A549 (cell line): ENCODE results near the gene CA10. TPM values are rescaled to one million over a fixed set of nuclear protein-coding genes. Genes with fewer than 3 reads are reported as not detected.
A peak's percentile ranks its signal among the peaks of the same experiment; 100 is the strongest.

ENCODE experiments used
- ATAC-seq, 2 experiments: fragments of 200-7000 bp in 1 of 2; fragments of >200 bp in 1 of 2; cut with Nextera tagmentation in 1 of 2; cut with Tn5 transposase in 1 of 2; 3 replicates each; pipeline versions ENCODE4 v1.8.0 to v1.9.1; 2018 to 2020; ENCODE audit warnings: mild to moderate bottlenecking in 1 of 2, moderate library complexity in 1 of 2
- CTCF ChIA-PET: fragments of 300-600 bp; sonication (Branson Sonifier 250); formaldehyde crosslinking; extraction: SDS; loops from one replicate; lab custom pipeline; 2021; ENCODE audit warnings: antibody characterized with exemption, inconsistent platforms; lab: Yijun Ruan, JAX
- POLR2A ChIA-PET: fragments of 350-600 bp; formaldehyde crosslinking; extraction: SDS; loops from one replicate; lab custom pipeline; 2021; ENCODE audit warnings: antibody characterized with exemption, inconsistent platforms; lab: Yijun Ruan, JAX
- DNase-seq, 2 experiments: peaks; one replicate each; pipeline versions ENCODE4 v3.0.0 to v3.0.0-alpha.2; 2011 to 2016; ENCODE audit warnings: low read depth in 1 of 2, low spot score in 1 of 2
- FAIRE-seq: peaks from 2 replicates; lab custom pipeline; 2011; peaks lifted over from hg19 to GRCh38; lab: Jason Lieb, UNC
- H3K27ac ChIP-seq, 2 experiments: fragments of >200 bp; sonication (Bioruptor Twin); formaldehyde crosslinking; 3 replicates each; pipeline ENCODE4 v1.5.1; 2016 to 2017
- H3K4me1 ChIP-seq: fragments of >200 bp; sonication (Bioruptor Twin); formaldehyde crosslinking; 3 replicates; pipeline ENCODE4 v1.6.1; 2016
- H3K4me2 ChIP-seq: fragments of >200 bp; sonication (Bioruptor Twin); formaldehyde crosslinking; 3 replicates; pipeline ENCODE4 v1.6.1; 2016
- H3K4me3 ChIP-seq: fragments of >200 bp; sonication (Bioruptor Twin); formaldehyde crosslinking; 3 replicates; pipeline ENCODE4 v1.5.1; 2016
- H3K9me3 ChIP-seq: fragments of >200 bp; sonication (Bioruptor Twin); formaldehyde crosslinking; 3 replicates; pipeline ENCODE4 v1.6.1; 2016
- BHLHE40 ChIP-seq: IDR thresholded peaks from 2 replicates; pipeline ENCODE4 v1.6.1; 2012; ENCODE audit warnings: low read depth, low read length, inconsistent platforms
- CBX2 ChIP-seq: fragments of 200-600 bp; sonication (generic); IDR thresholded peaks from 2 replicates; pipeline ENCODE4 v1.6.1; 2016; ENCODE audit warnings: low read depth, mild to moderate bottlenecking, borderline replicate concordance
- CEBPB ChIP-seq, 2 experiments: fragments of >200 bp in 1 of 2; sonication (Bioruptor Twin) in 1 of 2; formaldehyde crosslinking in 1 of 2; IDR thresholded peaks; 2 replicates each; pipeline ENCODE4 v1.6.1; 2012 to 2016
- CHD2 ChIP-seq: fragments of 150-350 bp; IDR thresholded peaks from 2 replicates; pipeline ENCODE4 v1.6.1; 2014; ENCODE audit warnings: low read length; ENCODE audit not compliant: partially characterized antibody
- CHD4 ChIP-seq: fragments of 200-600 bp; sonication (generic); IDR thresholded peaks from 2 replicates; pipeline ENCODE4 v1.6.1; 2016; ENCODE audit warnings: antibody characterized with exemption, mild to moderate bottlenecking, borderline replicate concordance
- EHF ChIP-seq: fragments of 250-450 bp; sonication (Bioruptor Pico); IDR thresholded peaks from 2 replicates; pipeline ENCODE4 v1.5.0; 2020; ENCODE audit warnings: mild to moderate bottlenecking
- EP300 ChIP-seq, 2 experiments: fragments of >200 bp; sonication (Bioruptor Twin); formaldehyde crosslinking; IDR thresholded peaks; 2 replicates in 1 of 2; 3 replicates in 1 of 2; pipeline ENCODE4 v1.6.1; 2016 to 2017
- FOSB ChIP-seq: fragments of 250-450 bp; sonication (Bioruptor Pico); IDR thresholded peaks from 2 replicates; pipeline ENCODE4 v1.5.0; 2020; ENCODE audit warnings: mild to moderate bottlenecking, moderate library complexity
- FOSL2 ChIP-seq, 2 experiments: fragments of 450-650 bp in 1 of 2; fragments of >200 bp in 1 of 2; sonication (Bioruptor Twin) in 1 of 2; formaldehyde crosslinking; IDR thresholded peaks; 2 replicates each; pipeline versions ENCODE4 v1.5.0 to v1.6.1; 2016 to 2020; ENCODE audit warnings: mild to moderate bottlenecking in 1 of 2, moderate library complexity in 1 of 2
- FOXS1 ChIP-seq: fragments of 250-450 bp; sonication (Bioruptor Pico); IDR thresholded peaks from 2 replicates; pipeline ENCODE4 v1.5.0; 2020; ENCODE audit warnings: mild to moderate bottlenecking, moderate library complexity
- HOXA7 ChIP-seq: fragments of 250-450 bp; sonication (Bioruptor Pico); IDR thresholded peaks from 2 replicates; pipeline ENCODE4 v1.5.0; 2020; ENCODE audit warnings: mild to moderate bottlenecking, moderate library complexity
- HOXB13 ChIP-seq: fragments of 250-450 bp; sonication (Bioruptor Pico); IDR thresholded peaks from 2 replicates; pipeline ENCODE4 v1.5.0; 2020; ENCODE audit warnings: low read depth, mild to moderate bottlenecking, moderate library complexity
- MYC ChIP-seq: IDR thresholded peaks from 2 replicates; pipeline ENCODE4 v1.6.1; 2012; ENCODE audit warnings: mild to moderate bottlenecking, inconsistent platforms, low read length, improper control_type of control experiment, borderline replicate concordance
- NFE2L2 ChIP-seq: fragments of 150-350 bp; conservative IDR thresholded peaks from 2 replicates; pipeline ENCODE4 v1.6.1; 2014; ENCODE audit warnings: low read length
- NR3C1 ChIP-seq: fragments of >200 bp; sonication (Bioruptor Twin); formaldehyde crosslinking; IDR thresholded peaks from 3 replicates; pipeline ENCODE4 v1.6.1; 2017
- RCOR1 ChIP-seq: fragments of 150-350 bp; IDR thresholded peaks from 2 replicates; pipeline ENCODE4 v1.6.1; 2014; ENCODE audit warnings: antibody characterized with exemption, low read length, low read depth
- RFX5 ChIP-seq: fragments of 450-650 bp; IDR thresholded peaks from 2 replicates; pipeline ENCODE4 v1.7.1; 2014; ENCODE audit warnings: antibody characterized with exemption, mild to moderate bottlenecking, moderate library complexity
- RNF2 ChIP-seq: fragments of 200-600 bp; sonication (generic); IDR thresholded peaks from 2 replicates; pipeline ENCODE4 v1.6.1; 2016; ENCODE audit warnings: low read depth, mild to moderate bottlenecking, antibody characterized with exemption, moderate library complexity, borderline replicate concordance
- ZSCAN20 ChIP-seq: fragments of 250-450 bp; sonication (Bioruptor Pico); IDR thresholded peaks from 2 replicates; pipeline ENCODE4 v1.8.0; 2022; ENCODE audit warnings: mild to moderate bottlenecking, moderate library complexity
- WGBS: methylation state at CpG from one replicate; pipeline ENCODE4 v1.1.6; 2017; ENCODE audit errors: missing lambda C conversion rate; 5-methylcytosine and 5-hydroxymethylcytosine counted together
- polyA plus RNA-seq, 4 experiments: library from polyadenylated mRNA; depleted of rRNA in 3 of 4; stranded (reverse); fragments of >200 nt; fragmentation: RNase III in 1 of 4; extraction: RNeasy Plus Mini Kit Qiagen cat#74134 plus additional on column Dnase treatment in 1 of 4; gene quantifications; 2 replicates in 3 of 4; 3 replicates in 1 of 4; pipeline ENCODE4 v1.2.3, GENCODE V29; 2011 to 2017
- TF ChIP-seq, protein P1 (sequence below): fragments of >200 bp; sonication (Bioruptor Twin); formaldehyde crosslinking; IDR thresholded peaks from 3 replicates; pipeline ENCODE4 v1.6.1; 2016
- TF ChIP-seq, protein P2 (sequence below): fragments of 150-350 bp; IDR thresholded peaks from 2 replicates; pipeline ENCODE4 v1.6.1; 2014; ENCODE audit warnings: low read depth, mild to moderate bottlenecking, low read length
- TF ChIP-seq, protein P3 (sequence below): fragments of 200-600 bp; sonication (generic); IDR thresholded peaks from 2 replicates; pipeline ENCODE4 v1.6.1; 2016; ENCODE audit warnings: antibody characterized with exemption, mild to moderate bottlenecking, moderate library complexity
- TF ChIP-seq, protein P4 (sequence below): IDR thresholded peaks from 2 replicates; pipeline ENCODE4 v1.6.1; 2012; ENCODE audit warnings: low read depth, borderline replicate concordance
- TF ChIP-seq, protein P5 (sequence below): fragments of >200 bp; sonication (Bioruptor Twin); formaldehyde crosslinking; IDR thresholded peaks from 2 replicates; pipeline ENCODE4 v1.6.1; 2016
- TF ChIP-seq, protein P6 (sequence below): fragments of 250-450 bp; sonication (Bioruptor Pico); IDR thresholded peaks from 2 replicates; pipeline ENCODE4 v1.5.0; 2020; ENCODE audit warnings: low read depth, mild to moderate bottlenecking, moderate library complexity

CA10 gene
- polyA plus RNA-seq, 2 of the 4 experiments (the other 2 are of a cell fraction) = not detected

DNA sequence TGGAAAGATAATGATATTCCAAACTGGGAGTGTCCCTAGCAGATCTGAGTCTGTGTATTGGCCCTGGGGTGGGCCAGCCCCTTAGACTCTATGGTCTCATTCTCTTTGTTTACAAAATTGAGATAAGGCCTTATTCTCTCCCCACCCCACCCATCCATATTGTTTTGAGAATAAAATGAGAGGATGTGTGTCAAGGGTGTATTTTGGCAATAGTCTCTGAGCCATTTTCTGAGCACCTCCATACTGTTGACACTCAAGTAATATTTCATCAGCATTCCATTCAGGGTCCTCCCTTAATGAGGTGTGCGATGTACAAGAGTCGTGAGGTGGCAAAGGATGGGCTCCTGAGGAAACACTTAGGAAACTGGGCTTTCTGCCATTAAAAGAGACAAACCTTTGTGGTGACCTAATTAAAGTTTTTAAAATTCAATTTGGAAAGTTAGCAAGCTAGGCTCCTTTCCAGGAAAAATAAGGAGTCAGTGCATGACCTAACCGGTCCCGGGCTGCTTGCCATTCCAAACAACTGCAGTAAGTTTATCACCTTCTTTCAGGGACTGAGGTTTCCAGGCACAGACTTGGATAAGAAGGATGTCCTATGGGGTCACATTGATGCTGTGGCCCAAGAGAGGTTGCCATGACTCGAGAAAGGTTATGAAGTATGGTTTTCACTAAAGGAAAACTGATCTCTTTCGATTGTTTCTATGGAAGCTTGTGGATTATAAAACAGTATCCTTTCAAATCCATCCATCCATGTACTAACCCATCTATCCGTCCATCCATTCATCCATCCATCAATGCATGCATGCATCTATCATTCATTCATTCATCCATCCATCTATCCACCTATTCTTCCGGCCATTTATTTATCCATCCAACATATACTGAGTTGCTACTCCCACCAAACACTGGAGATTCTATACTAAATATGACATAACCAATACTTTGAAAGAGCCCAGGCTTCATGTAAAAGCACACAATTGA is 454.9 kb downstream of the CA10 start:
- FAIRE-seq = peak; percentile 43
- TF ChIP-seq, protein P1, sequence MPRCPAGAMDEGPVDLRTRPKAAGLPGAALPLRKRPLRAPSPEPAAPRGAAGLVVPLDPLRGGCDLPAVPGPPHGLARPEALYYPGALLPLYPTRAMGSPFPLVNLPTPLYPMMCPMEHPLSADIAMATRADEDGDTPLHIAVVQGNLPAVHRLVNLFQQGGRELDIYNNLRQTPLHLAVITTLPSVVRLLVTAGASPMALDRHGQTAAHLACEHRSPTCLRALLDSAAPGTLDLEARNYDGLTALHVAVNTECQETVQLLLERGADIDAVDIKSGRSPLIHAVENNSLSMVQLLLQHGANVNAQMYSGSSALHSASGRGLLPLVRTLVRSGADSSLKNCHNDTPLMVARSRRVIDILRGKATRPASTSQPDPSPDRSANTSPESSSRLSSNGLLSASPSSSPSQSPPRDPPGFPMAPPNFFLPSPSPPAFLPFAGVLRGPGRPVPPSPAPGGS = no peak
- TF ChIP-seq NR3C1 = no peak
- TF ChIP-seq RNF2 = no peak
- TF ChIP-seq ZSCAN20 (CRISPR knock-in tag) = no peak
- TF ChIP-seq BHLHE40 = no peak
- TF ChIP-seq FOSB (CRISPR knock-in tag) = no peak
- TF ChIP-seq, protein P2, sequence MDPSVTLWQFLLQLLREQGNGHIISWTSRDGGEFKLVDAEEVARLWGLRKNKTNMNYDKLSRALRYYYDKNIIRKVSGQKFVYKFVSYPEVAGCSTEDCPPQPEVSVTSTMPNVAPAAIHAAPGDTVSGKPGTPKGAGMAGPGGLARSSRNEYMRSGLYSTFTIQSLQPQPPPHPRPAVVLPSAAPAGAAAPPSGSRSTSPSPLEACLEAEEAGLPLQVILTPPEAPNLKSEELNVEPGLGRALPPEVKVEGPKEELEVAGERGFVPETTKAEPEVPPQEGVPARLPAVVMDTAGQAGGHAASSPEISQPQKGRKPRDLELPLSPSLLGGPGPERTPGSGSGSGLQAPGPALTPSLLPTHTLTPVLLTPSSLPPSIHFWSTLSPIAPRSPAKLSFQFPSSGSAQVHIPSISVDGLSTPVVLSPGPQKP = no peak
- TF ChIP-seq HOXB13 = no peak
- TF ChIP-seq EP300 (IDR thresholded peaks at IDR 0.05) = no peak
- TF ChIP-seq HOXA7 = no peak
- no peak for TF ChIP-seq RCOR1
- TF ChIP-seq MYC = no peak
- TF ChIP-seq EHF = no peak
- TF ChIP-seq FOXS1 (CRISPR knock-in tag) = no peak
- TF ChIP-seq, protein P3, sequence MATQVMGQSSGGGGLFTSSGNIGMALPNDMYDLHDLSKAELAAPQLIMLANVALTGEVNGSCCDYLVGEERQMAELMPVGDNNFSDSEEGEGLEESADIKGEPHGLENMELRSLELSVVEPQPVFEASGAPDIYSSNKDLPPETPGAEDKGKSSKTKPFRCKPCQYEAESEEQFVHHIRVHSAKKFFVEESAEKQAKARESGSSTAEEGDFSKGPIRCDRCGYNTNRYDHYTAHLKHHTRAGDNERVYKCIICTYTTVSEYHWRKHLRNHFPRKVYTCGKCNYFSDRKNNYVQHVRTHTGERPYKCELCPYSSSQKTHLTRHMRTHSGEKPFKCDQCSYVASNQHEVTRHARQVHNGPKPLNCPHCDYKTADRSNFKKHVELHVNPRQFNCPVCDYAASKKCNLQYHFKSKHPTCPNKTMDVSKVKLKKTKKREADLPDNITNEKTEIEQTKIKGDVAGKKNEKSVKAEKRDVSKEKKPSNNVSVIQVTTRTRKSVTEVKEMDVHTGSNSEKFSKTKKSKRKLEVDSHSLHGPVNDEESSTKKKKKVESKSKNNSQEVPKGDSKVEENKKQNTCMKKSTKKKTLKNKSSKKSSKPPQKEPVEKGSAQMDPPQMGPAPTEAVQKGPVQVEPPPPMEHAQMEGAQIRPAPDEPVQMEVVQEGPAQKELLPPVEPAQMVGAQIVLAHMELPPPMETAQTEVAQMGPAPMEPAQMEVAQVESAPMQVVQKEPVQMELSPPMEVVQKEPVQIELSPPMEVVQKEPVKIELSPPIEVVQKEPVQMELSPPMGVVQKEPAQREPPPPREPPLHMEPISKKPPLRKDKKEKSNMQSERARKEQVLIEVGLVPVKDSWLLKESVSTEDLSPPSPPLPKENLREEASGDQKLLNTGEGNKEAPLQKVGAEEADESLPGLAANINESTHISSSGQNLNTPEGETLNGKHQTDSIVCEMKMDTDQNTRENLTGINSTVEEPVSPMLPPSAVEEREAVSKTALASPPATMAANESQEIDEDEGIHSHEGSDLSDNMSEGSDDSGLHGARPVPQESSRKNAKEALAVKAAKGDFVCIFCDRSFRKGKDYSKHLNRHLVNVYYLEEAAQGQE = no peak
- no peak for TF ChIP-seq CEBPB (IDR thresholded peaks at IDR 0.05)
- TF ChIP-seq CBX2 = no peak
- TF ChIP-seq, protein P4, sequence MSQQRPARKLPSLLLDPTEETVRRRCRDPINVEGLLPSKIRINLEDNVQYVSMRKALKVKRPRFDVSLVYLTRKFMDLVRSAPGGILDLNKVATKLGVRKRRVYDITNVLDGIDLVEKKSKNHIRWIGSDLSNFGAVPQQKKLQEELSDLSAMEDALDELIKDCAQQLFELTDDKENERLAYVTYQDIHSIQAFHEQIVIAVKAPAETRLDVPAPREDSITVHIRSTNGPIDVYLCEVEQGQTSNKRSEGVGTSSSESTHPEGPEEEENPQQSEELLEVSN = no peak
- TF ChIP-seq RFX5 = no peak
- TF ChIP-seq, all 56 proteins: peak for 0
- Histone ChIP-seq H3K4me3 (no peak overlapping the region), H3K9me3 (no peaks in the 10 kb centered on the region), H3K27ac (no peak overlapping the region), H3K4me2 (no peak overlapping the region), H3K4me1 (no peaks in the 10 kb centered on the region)
- ChIA-PET CTCF (no interaction called here), POLR2A (no interaction called here)
- DNase-seq = no peak
- 19% methylated on average over 8 of the region's 8 CpGs for WGBS
- no peak for ATAC-seq

DNA sequence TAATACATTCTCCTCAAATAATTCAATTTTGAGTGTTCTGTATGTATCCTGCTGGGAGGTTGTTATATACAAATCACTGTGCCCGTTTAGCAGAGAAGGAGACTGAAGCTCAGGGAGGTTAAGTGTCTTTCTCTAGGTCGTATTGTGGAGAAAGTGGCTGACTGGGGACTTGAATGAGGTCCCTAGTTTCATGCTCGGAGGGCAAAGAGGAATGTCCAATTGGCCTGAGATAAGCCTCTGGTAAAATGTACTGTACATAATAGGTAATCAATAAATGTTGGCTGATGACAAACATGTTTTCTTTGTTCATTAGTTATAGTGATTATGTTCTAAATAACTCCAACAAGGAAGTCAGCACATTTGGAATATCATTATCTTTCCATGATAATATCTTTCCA is 455.6 kb downstream of the CA10 start:
- ATAC-seq = no peak
- no peak for DNase-seq
- no peak for TF ChIP-seq NFE2L2
- no peak for TF ChIP-seq CHD2
- TF ChIP-seq, protein P5, sequence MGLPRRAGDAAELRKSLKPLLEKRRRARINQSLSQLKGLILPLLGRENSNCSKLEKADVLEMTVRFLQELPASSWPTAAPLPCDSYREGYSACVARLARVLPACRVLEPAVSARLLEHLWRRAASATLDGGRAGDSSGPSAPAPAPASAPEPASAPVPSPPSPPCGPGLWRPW = no peak
- no peak for TF ChIP-seq FOSL2 (IDR thresholded peaks at IDR 0.05)
- no peak for TF ChIP-seq FOSL2 (CRISPR knock-in tag; IDR thresholded peaks at IDR 0.05)
- TF ChIP-seq, protein P6, sequence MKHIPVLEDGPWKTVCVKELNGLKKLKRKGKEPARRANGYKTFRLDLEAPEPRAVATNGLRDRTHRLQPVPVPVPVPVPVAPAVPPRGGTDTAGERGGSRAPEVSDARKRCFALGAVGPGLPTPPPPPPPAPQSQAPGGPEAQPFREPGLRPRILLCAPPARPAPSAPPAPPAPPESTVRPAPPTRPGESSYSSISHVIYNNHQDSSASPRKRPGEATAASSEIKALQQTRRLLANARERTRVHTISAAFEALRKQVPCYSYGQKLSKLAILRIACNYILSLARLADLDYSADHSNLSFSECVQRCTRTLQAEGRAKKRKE (CRISPR knock-in tag) = no peak
- TF ChIP-seq CHD4 = no peak
- TF ChIP-seq, protein P4 = no peak
- 2% methylated on average over 3 of the region's 3 CpGs for WGBS
- Histone ChIP-seq H3K9me3 (no peaks in the 10 kb centered on the region), H3K4me1 (no peaks in the 10 kb centered on the region), H3K4me3 (no peak overlapping the region), H3K27ac (no peak overlapping the region), H3K4me2 (no peak overlapping the region)
- POLR2A ChIA-PET = no interaction called here
- FAIRE-seq = peak; percentile 23
- CTCF ChIA-PET = no interaction called here
